A549 treated with AZD2906 at 1 μM for 4 hours (cell line): Measurements from ENCODE around the gene TUBE1. TPM values are rescaled to one million over a fixed set of nuclear protein-coding genes. Genes with fewer than 3 reads are reported as not detected.

ENCODE experiments used
- total RNA-seq: library from RNA; stranded (reverse); fragments of 200-300 nt; extraction: Qiagen RNA extraction; gene quantifications from 5 replicates; pipeline ENCODE4 v1.2.3, GENCODE V29; 2022

The TUBE1 gene
- 5.2 to 6.8 TPM (median 5.8 TPM) in 5 replicates for total RNA-seq

GRCh38 chr6:112087136-112087911 is at the start of gene TUBE1, which contains the start of gene FAM229B:
Gene TUBE1 (minus strand): TSS chr6:112087482. CDS start chr6:112087434, 48 bp downstream.
Gene FAM229B (plus strand): TSS chr6:112087591. CDS start chr6:112099284, 11,693 bp downstream.

GRCh38 chr6:112054001-112054400 is 33.3 kb downstream of the TUBE1 start, which contains the start of gene CCN6:
Gene CCN6 (plus strand): TSS chr6:112054104. CDS start chr6:112054358, 254 bp downstream.

Other genes with a start within 250 kb of the TUBE1 start
- 3.2 to 4.9 TPM (median 4.6 TPM) in 5 replicates for gene FYN, start 214.0 kb downstream of the TUBE1 start, total RNA-seq
- not detected in 5 replicates for gene CCN6, start 33.4 kb downstream of the TUBE1 start, total RNA-seq
- gene FAM229B, start 109 bp upstream of the TUBE1 start, total RNA-seq, result 5.9 to 9.3 TPM (median 8.4 TPM) in 5 replicates
- 0.71 to 1.3 TPM (median 1.1 TPM) in 5 replicates for gene LAMA4, start 167.1 kb upstream of the TUBE1 start, total RNA-seq